Neutrophil (primary cell): ENCODE data around the gene UBE2B.

Experiments used
- H3K27ac ChIP-seq: fragments of 200-600 bp; sonication (generic); 2 replicates; pipeline ENCODE4 v1.5.1; 2016; ENCODE audit warnings: mild to moderate bottlenecking, moderate library complexity
- H3K27me3 ChIP-seq: fragments of 200-600 bp; sonication (generic); 2 replicates; pipeline ENCODE4 v1.6.0; 2016; ENCODE audit warnings: mild to moderate bottlenecking
- H3K36me3 ChIP-seq: fragments of 200-600 bp; sonication (generic); 2 replicates; pipeline ENCODE4 v1.5.1; 2017
- H3K4me1 ChIP-seq, 2 experiments: fragments of 200-600 bp in 1 of 2; sonication (generic) in 1 of 2; 1 replicate in 1 of 2; 2 replicates in 1 of 2; pipeline versions ENCODE4 v1.5.1 to v1.6.1; 2013 to 2016; ENCODE audit warnings: low read depth in 1 of 2, low read length in 1 of 2, mild to moderate bottlenecking in 1 of 2, moderate library complexity in 1 of 2; ENCODE audit not compliant: control insufficient read depth in 1 of 2, insufficient read depth in 1 of 2
- H3K4me3 ChIP-seq, 2 experiments: fragments of 200-600 bp in 1 of 2; sonication (generic) in 1 of 2; 1 replicate in 1 of 2; 2 replicates in 1 of 2; pipeline ENCODE4 v1.5.1; 2013 to 2016; ENCODE audit warnings: low read depth in 1 of 2, low read length in 1 of 2, mild to moderate bottlenecking in 1 of 2, moderate library complexity in 1 of 2
- H3K9me3 ChIP-seq: fragments of 200-600 bp; sonication (generic); 2 replicates; pipeline ENCODE4 v1.5.1; 2016
- CTCF ChIP-seq: fragments of 200-600 bp; sonication (generic); IDR thresholded peaks from 2 replicates; pipeline ENCODE4 v1.5.1; 2016; ENCODE audit warnings: antibody characterized with exemption

The UBE2B gene

GRCh38 chr5:134435560-134435959 lies 64.2 kb downstream of the UBE2B start:
- H3K9me3 ChIP-seq, result no peaks in the 10 kb centered on the region
- no peak overlapping the region for H3K4me3 ChIP-seq
- H3K4me1 ChIP-seq, result peaks cover 0 to 8% of the 10 kb centered on the region in 2 experiments
- H3K36me3 ChIP-seq, result no peaks in the 10 kb centered on the region
- no peaks in the 10 kb centered on the region for H3K27me3 ChIP-seq
- H3K27ac ChIP-seq, result no peak overlapping the region
- TF ChIP-seq CTCF, result no peak

- Histone ChIP-seq H3K27me3 (no peaks in the 10 kb centered on the region), H3K4me1 (peaks cover 0 to 8% of the 10 kb centered on the region in 2 experiments), H3K9me3 (no peaks in the 10 kb centered on the region), H3K36me3 (no peaks in the 10 kb centered on the region), H3K4me3 (no peak overlapping the region), H3K27ac (no peak overlapping the region)
- TF ChIP-seq CTCF, result no peak
Measured at GRCh38 chr5:134436523-134437339, 65.4 kb downstream of the UBE2B start.

- no peak for TF ChIP-seq CTCF
- H3K4me1 ChIP-seq, result peaks cover 0 to 8% of the 10 kb centered on the region in 2 experiments
- H3K9me3 ChIP-seq, result no peaks in the 10 kb centered on the region
- H3K27ac ChIP-seq, result no peak overlapping the region
- H3K36me3 ChIP-seq, result no peaks in the 10 kb centered on the region
- H3K27me3 ChIP-seq, result no peaks in the 10 kb centered on the region
- no peak overlapping the region for H3K4me3 ChIP-seq
Measured at GRCh38 chr5:134437340-134437846, 66.0 kb downstream of the UBE2B start.

- Histone ChIP-seq H3K27ac (no peak overlapping the region), H3K27me3 (no peaks in the 10 kb centered on the region), H3K36me3 (no peaks in the 10 kb centered on the region), H3K4me3 (no peak overlapping the region), H3K9me3 (no peaks in the 10 kb centered on the region), H3K4me1 (peaks cover 0 to 8% of the 10 kb centered on the region in 2 experiments)
- no peak for TF ChIP-seq CTCF
Measured at GRCh38 chr5:134437847-134438581, 66.6 kb downstream of the UBE2B start.

- TF ChIP-seq CTCF, result no peak
- H3K27me3 ChIP-seq, result no peaks in the 10 kb centered on the region
- H3K27ac ChIP-seq, result no peak overlapping the region
- no peaks in the 10 kb centered on the region for H3K9me3 ChIP-seq
- peaks cover 0 to 8% of the 10 kb centered on the region in 2 experiments for H3K4me1 ChIP-seq
- no peaks in the 10 kb centered on the region for H3K36me3 ChIP-seq
- no peak overlapping the region for H3K4me3 ChIP-seq
Measured at GRCh38 chr5:134438721-134439123, 67.4 kb downstream of the UBE2B start.
